ENCODE results near the gene C2orf68.

- TF ChIP-seq POLR2AphosphoS5 (IDR thresholded peaks at IDR 0.05): no peak
- TF ChIP-seq CTCF (IDR thresholded peaks at IDR 0.05): no peak
These were observed 47.6 kb upstream of the C2orf68 start for GRCh38 chr2:85659324-85659981.
